HG03439 (cell line): ENCODE data around the gene ANKRD6.

Experiments used
- ATAC-seq: cut with Tn5 transposase; IDR thresholded peaks from one replicate; pipeline ENCODE4 v1.9.1; 2021; ENCODE audit warnings: mild to moderate bottlenecking, moderate library complexity; ENCODE audit not compliant: unreplicated experiment

The ANKRD6 gene

GRCh38 chr6:89464295-89464694 lies 31.3 kb downstream of the ANKRD6 start:
- ATAC-seq, result no peak

- ATAC-seq, result no peak
These were observed 34.5 kb downstream of the ANKRD6 start for GRCh38 chr6:89467437-89467836.

GRCh38 chr6:89468998-89469397 lies 36.0 kb downstream of the ANKRD6 start:
- no peak for ATAC-seq

- ATAC-seq, result no peak
These were observed 38.4 kb downstream of the ANKRD6 start for GRCh38 chr6:89471287-89471867.

GRCh38 chr6:89475101-89475500 lies 42.1 kb downstream of the ANKRD6 start:
- no peak for ATAC-seq

- ATAC-seq, result no peak
These were observed 42.7 kb downstream of the ANKRD6 start for GRCh38 chr6:89475634-89476033.

GRCh38 chr6:89479897-89480296 lies 46.9 kb downstream of the ANKRD6 start:
- no peak for ATAC-seq

GRCh38 chr6:89481695-89482094 lies 48.7 kb downstream of the ANKRD6 start:
- ATAC-seq, result no peak

- ATAC-seq, result no peak
These were observed 49.2 kb downstream of the ANKRD6 start for GRCh38 chr6:89482126-89482525.

- ATAC-seq, result no peak
These were observed 50.3 kb downstream of the ANKRD6 start for GRCh38 chr6:89483111-89483720.

- ATAC-seq, result no peak
These were observed 52.4 kb downstream of the ANKRD6 start for GRCh38 chr6:89485320-89485719.

GRCh38 chr6:89487864-89488263 lies 54.9 kb downstream of the ANKRD6 start:
- ATAC-seq, result no peak

- ATAC-seq, result no peak
These were observed 55.5 kb downstream of the ANKRD6 start for GRCh38 chr6:89488438-89488837.

GRCh38 chr6:89489078-89489477 lies 56.1 kb downstream of the ANKRD6 start:
- no peak for ATAC-seq

GRCh38 chr6:89492025-89492640 lies 59.2 kb downstream of the ANKRD6 start:
- no peak for ATAC-seq

GRCh38 chr6:89494131-89494793 lies 61.3 kb downstream of the ANKRD6 start:
- ATAC-seq, result no peak

GRCh38 chr6:89495961-89496535 lies 63.1 kb downstream of the ANKRD6 start:
- ATAC-seq, result no peak

GRCh38 chr6:89500611-89501010 lies 67.7 kb downstream of the ANKRD6 start:
- ATAC-seq, result no peak

- ATAC-seq, result no peak
These were observed 68.3 kb downstream of the ANKRD6 start for GRCh38 chr6:89501222-89501621.

GRCh38 chr6:89501753-89502152 lies 68.8 kb downstream of the ANKRD6 start:
- ATAC-seq, result no peak

GRCh38 chr6:89503641-89504040 lies 70.7 kb downstream of the ANKRD6 start:
- no peak for ATAC-seq

- no peak for ATAC-seq
These were observed 72.9 kb downstream of the ANKRD6 start for GRCh38 chr6:89505847-89506246.
